Occipital lobe (tissue), 2 donors: ENCODE measurements around the gene ATOSB. TPM values are rescaled to one million over a fixed set of nuclear protein-coding genes. Genes with fewer than 3 reads are reported as not detected.
"Not testable (repeated sequence)": the region's sequence is repeated elsewhere in the genome, so short reads cannot be mapped to it uniquely, and the experiment has no call there.

Source experiments
- DNase-seq: peaks from one replicate; lab custom pipeline; 2025; lab: John Stamatoyannopoulos, UW
- total RNA-seq: library from RNA; depleted of rRNA; stranded (reverse); fragments of >200 nt; gene quantifications from one replicate; pipeline ENCODE4 v1.2.3, GENCODE V29; 2014

ATOSB gene
- 11.4 TPM for total RNA-seq

- DNase-seq, result peak; percentile 88
These were observed at the start of gene ATOSB for GRCh38 chr9:35115680-35116538. Gene ATOSB, minus strand, starts transcription at chr9:35115862. Its CDS starts 7,588 bp downstream, at chr9:35108274.

- DNase-seq, result no peak
These were observed 49.0 kb upstream of the ATOSB start for GRCh38 chr9:35164711-35165110.

- no peak for DNase-seq
These were observed 47.8 kb upstream of the ATOSB start for GRCh38 chr9:35163413-35163812.

GRCh38 chr9:35162605-35163315 is 47.1 kb upstream of the ATOSB start:
- DNase-seq, result no peak

GRCh38 chr9:35161713-35162604 is 46.3 kb upstream of the ATOSB start, which contains the start of gene UNC13B:
Gene UNC13B, plus strand, starts transcription at chr9:35162009. Its CDS starts 275 bp downstream, at chr9:35162284.
- peak; percentile 93 for DNase-seq

- DNase-seq, result no peak
These were observed 43.0 kb upstream of the ATOSB start for GRCh38 chr9:35158501-35159280.

GRCh38 chr9:35157836-35158235 is 42.2 kb upstream of the ATOSB start:
- DNase-seq, result not testable (repeated sequence)

- no peak for DNase-seq
These were observed 41.1 kb upstream of the ATOSB start for GRCh38 chr9:35156781-35157180.

GRCh38 chr9:35152926-35153325 is 37.3 kb upstream of the ATOSB start:
- no peak for DNase-seq

- not testable (repeated sequence) for DNase-seq
These were observed 32.4 kb upstream of the ATOSB start for GRCh38 chr9:35147941-35148563.

- DNase-seq, result no peak
These were observed 26.4 kb upstream of the ATOSB start for GRCh38 chr9:35142037-35142436.

- DNase-seq, result no peak
These were observed 24.4 kb upstream of the ATOSB start for GRCh38 chr9:35140093-35140492.

GRCh38 chr9:35136866-35137265 is 21.2 kb upstream of the ATOSB start:
- no peak for DNase-seq

GRCh38 chr9:35135988-35136387 is 20.3 kb upstream of the ATOSB start:
- DNase-seq, result no peak

- DNase-seq, result no peak
These were observed 19.3 kb upstream of the ATOSB start for GRCh38 chr9:35134920-35135319.

GRCh38 chr9:35116898-35117551 is 1.4 kb upstream of the ATOSB start:
- peak; percentile 85 for DNase-seq

- no peak for DNase-seq
These were observed 856 bp upstream of the ATOSB start for GRCh38 chr9:35116539-35116897.

GRCh38 chr9:35114840-35115628 is 628 bp downstream of the ATOSB start:
- peak; percentile 18 for DNase-seq
